PC-3 (cell line): ENCODE results near the gene ANKDD1B. TPM values are rescaled to one million over a fixed set of nuclear protein-coding genes. Genes with fewer than 3 reads are reported as not detected.
A peak's percentile ranks its signal among the peaks of the same experiment; 100 is the strongest.

Experiments
- ATAC-seq: fragments of 200-7000 bp; cut with Tn5 transposase; 2 replicates; pipeline ENCODE4 v1.9.1; 2020; ENCODE audit warnings: mild to moderate bottlenecking, moderate library complexity
- BruUV-seq: library from RNA; stranded (reverse); fragments of 400-500 nt; replicated peaks from 2 replicates; lab custom pipeline; 2021; lab: Mats Ljungman, UMichigan
- CTCF ChIA-PET: fragments of 300-600 bp; sonication (Branson Sonifier 250); formaldehyde crosslinking; loops from one replicate; lab custom pipeline; 2022; ENCODE audit warnings: antibody characterized with exemption; lab: Charles Lee
- POLR2A ChIA-PET: fragments of 300-600 bp; sonication (Branson Sonifier 250); formaldehyde crosslinking; loops from one replicate; lab custom pipeline; 2022; ENCODE audit warnings: antibody characterized with exemption; ENCODE audit not compliant: unreplicated experiment; lab: Charles Lee
- DNase-seq: peaks from one replicate; pipeline ENCODE4 v3.0.0-alpha.2; 2015
- H2AFZ ChIP-seq: fragments of 300-600 bp; sonication (generic); 2 replicates; pipeline ENCODE4 v1.6.0; 2016; ENCODE audit warnings: antibody characterized with exemption, low read length
- H3F3A ChIP-seq: fragments of 300-600 bp; sonication (generic); one replicate; pipeline ENCODE4 v1.6.0; 2017; ENCODE audit warnings: antibody characterized with exemption, low read length, control low read depth, mild to moderate bottlenecking; ENCODE audit not compliant: unreplicated experiment
- H3K27ac ChIP-seq: fragments of 300-600 bp; sonication (generic); 2 replicates; pipeline ENCODE4 v1.5.1; 2016; ENCODE audit warnings: mild to moderate bottlenecking, low read length
- H3K27me3 ChIP-seq: fragments of 300-600 bp; sonication (generic); 2 replicates; pipeline ENCODE4 v1.6.1; 2016; ENCODE audit warnings: low read length, mixed read lengths
- H3K36me3 ChIP-seq: fragments of 300-600 bp; sonication (generic); 2 replicates; pipeline ENCODE4 v1.6.1; 2016; ENCODE audit warnings: low read depth, mixed run types, low read length, mixed read lengths
- H3K4me1 ChIP-seq: fragments of 300-600 bp; sonication (generic); 2 replicates; pipeline ENCODE4 v1.5.1; 2016; ENCODE audit warnings: low read length; ENCODE audit not compliant: insufficient read depth
- H3K4me2 ChIP-seq: fragments of 300-600 bp; sonication (generic); 2 replicates; pipeline ENCODE4 v1.6.0; 2016; ENCODE audit warnings: low read length
- H3K4me3 ChIP-seq: fragments of 300-600 bp; sonication (generic); 2 replicates; pipeline ENCODE4 v1.5.1; 2016; ENCODE audit warnings: mild to moderate bottlenecking, low read length, mixed read lengths
- H3K79me2 ChIP-seq: fragments of 300-600 bp; sonication (generic); 2 replicates; pipeline ENCODE4 v1.6.1; 2017; ENCODE audit warnings: low read length, mixed read lengths
- H3K9ac ChIP-seq: fragments of 300-600 bp; sonication (generic); 2 replicates; pipeline ENCODE4 v1.6.0; 2016; ENCODE audit warnings: mild to moderate bottlenecking, low read length
- H3K9me2 ChIP-seq: fragments of 300-600 bp; sonication (generic); replicated peaks from 2 replicates; pipeline ENCODE4 v1.6.1; 2016; ENCODE audit warnings: mixed run types, low read length, mixed read lengths
- H3K9me3 ChIP-seq: fragments of 300-600 bp; sonication (generic); 2 replicates; pipeline ENCODE4 v1.6.1; 2016; ENCODE audit warnings: low read length, mixed read lengths
- H4K20me1 ChIP-seq: fragments of 300-600 bp; sonication (generic); 2 replicates; pipeline ENCODE4 v1.6.1; 2016; ENCODE audit warnings: low read length, mixed read lengths
- CTCF ChIP-seq: fragments of 300-600 bp; sonication (generic); conservative IDR thresholded peaks from 2 replicates; pipeline ENCODE4 v1.5.1; 2017; ENCODE audit warnings: antibody characterized with exemption, low read depth, mild to moderate bottlenecking, low read length
- EZH2 ChIP-seq: fragments of 300-600 bp; sonication (generic); IDR thresholded peaks from one replicate; pipeline ENCODE4 v1.6.1; 2017; ENCODE audit warnings: antibody characterized with exemption, mild to moderate bottlenecking, low read length; ENCODE audit not compliant: unreplicated experiment
- EZH2phosphoT487 ChIP-seq: fragments of 300-600 bp; sonication (generic); IDR thresholded peaks from 2 replicates; pipeline ENCODE4 v1.6.1; 2018; ENCODE audit warnings: mild to moderate bottlenecking, antibody characterized with exemption, low read length, borderline replicate concordance
- intact Hi-C: fragments of 100-400 bp; cut with micrococcal nuclease; formaldehyde crosslinking; loops from 2 replicates; pipeline ENCODE4 v1.9.0; 2023
- total RNA-seq: library from RNA; depleted of rRNA; stranded (reverse); fragments of >200 nt; gene quantifications from 2 replicates; pipeline ENCODE4 v1.2.3, GENCODE V29; 2014

The ANKDD1B gene
- total RNA-seq, 1 experiment from 2014 or later = 0.04 TPM

DNA sequence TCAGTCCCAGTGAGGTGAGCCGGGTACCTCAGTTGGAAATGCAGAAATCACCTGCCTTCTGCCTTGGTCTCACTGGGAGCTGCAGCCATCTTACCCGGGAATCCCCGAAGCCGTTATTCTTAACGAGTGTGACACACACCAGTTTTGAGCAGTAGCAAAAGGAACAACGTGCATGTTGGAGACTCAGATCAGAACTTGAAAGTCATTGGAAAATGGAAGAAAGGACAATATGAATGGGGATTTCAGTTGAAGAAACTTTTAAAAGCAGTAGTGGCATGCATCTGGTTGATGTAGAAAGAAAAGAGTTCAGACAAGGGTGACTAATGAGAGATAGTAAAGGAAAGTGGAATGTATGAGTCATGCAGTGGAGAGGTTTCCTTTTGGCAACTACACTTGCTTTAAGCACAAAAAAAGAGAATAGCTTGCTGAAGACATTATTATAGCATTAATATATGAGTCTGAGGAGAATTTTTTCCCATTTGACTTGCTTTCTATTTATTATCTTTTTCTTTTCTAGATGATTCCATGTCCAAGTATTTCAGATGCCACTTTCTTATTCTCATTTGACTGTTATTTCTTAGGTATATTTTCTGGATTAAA lies 44.4 kb upstream of the ANKDD1B start:
- Histone ChIP-seq H3K4me2 (peak overlapping the region; percentile 82), H3K4me3 (peak overlapping the region; percentile 39), H3K9ac (peak overlapping the region; percentile 87), H3K4me1 (peaks cover 42% of the 10 kb centered on the region), H3K27me3 (no peaks in the 10 kb centered on the region), H3F3A (peaks cover 5% of the 10 kb centered on the region), H4K20me1 (no peaks in the 10 kb centered on the region), H2AFZ (0 out of 2 replicates have a peak overlapping the region, but pooled peaks have one; percentile 41), H3K27ac (peak overlapping the region; percentile 99), H3K9me2 (no peaks in the 10 kb centered on the region), H3K36me3 (no peaks in the 10 kb centered on the region), H3K9me3 (no peaks in the 10 kb centered on the region), H3K79me2 (0 out of 2 replicates have a peak, but pooled peaks cover 10% of the 10 kb centered on the region)
- DNase-seq = peak; percentile 88
- ChIA-PET POLR2A (interaction anchor here (0.6 kb wide), 1 partner anchor 246 kb away, joined by 3 read pairs; no protein-coding TSS in a partner anchor), CTCF (no interaction called here)
- no peak for TF ChIP-seq EZH2
- no peak for TF ChIP-seq CTCF
- TF ChIP-seq EZH2phosphoT487 = no peak
- intact Hi-C loops = loop anchor here (2.0 to 5.0 kb wide), 2 partner anchors 55 to 56 kb away; partner anchors contain the start of genes CERT1 and POLK
- ATAC-seq = peak; percentile 66
- no TSS peak for BruUV-seq

DNA sequence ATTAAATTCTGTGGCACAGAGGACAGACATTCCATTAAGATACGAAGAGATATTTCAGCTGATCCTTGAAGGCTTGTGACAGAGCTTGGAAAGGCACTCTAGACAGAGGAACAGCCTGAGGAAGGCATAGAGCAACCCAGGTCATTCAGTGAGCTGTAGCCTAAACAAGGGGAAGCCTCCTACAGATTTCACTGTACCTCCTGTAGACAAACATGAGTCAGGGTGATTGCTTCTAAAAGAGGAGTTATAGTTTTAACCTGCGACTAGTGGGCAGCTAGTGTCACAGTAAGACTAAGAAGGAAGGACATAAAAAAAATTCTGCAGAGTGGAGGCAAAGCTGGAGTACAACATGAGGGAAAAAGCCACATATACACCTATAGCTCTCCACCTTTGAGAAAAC lies 43.5 kb upstream of the ANKDD1B start:
- Histone ChIP-seq H3K27ac (peak overlapping the region; percentile 99), H3K4me2 (peak overlapping the region; percentile 82), H3K9me3 (no peaks in the 10 kb centered on the region), H3F3A (peaks cover 5% of the 10 kb centered on the region), H3K4me3 (peak overlapping the region; percentile 39), H3K9ac (peak overlapping the region; percentile 65), H3K36me3 (no peaks in the 10 kb centered on the region), H3K9me2 (no peaks in the 10 kb centered on the region), H4K20me1 (no peaks in the 10 kb centered on the region), H3K79me2 (0 out of 2 replicates have a peak, but pooled peaks cover 10% of the 10 kb centered on the region), H3K4me1 (peaks cover 42% of the 10 kb centered on the region), H2AFZ (no peak overlapping the region), H3K27me3 (no peaks in the 10 kb centered on the region)
- POLR2A ChIA-PET = interaction anchor here (0.5 to 0.6 kb wide), 2 partner anchors 16 to 110 kb away, joined by 7 to 12 read pairs; no protein-coding TSS in a partner anchor
- DNase-seq (peak; percentile 73), ATAC-seq (peak; percentile 71)
- TF ChIP-seq EZH2 = no peak
- no peak for TF ChIP-seq CTCF
- TF ChIP-seq EZH2phosphoT487 = no peak
- BruUV-seq = no TSS peak
- CTCF ChIA-PET = no interaction called here
- intact Hi-C loops = loop anchor here (2.0 to 5.0 kb wide), 2 partner anchors 55 kb away; partner anchors contain the start of genes CERT1 and POLK

DNA sequence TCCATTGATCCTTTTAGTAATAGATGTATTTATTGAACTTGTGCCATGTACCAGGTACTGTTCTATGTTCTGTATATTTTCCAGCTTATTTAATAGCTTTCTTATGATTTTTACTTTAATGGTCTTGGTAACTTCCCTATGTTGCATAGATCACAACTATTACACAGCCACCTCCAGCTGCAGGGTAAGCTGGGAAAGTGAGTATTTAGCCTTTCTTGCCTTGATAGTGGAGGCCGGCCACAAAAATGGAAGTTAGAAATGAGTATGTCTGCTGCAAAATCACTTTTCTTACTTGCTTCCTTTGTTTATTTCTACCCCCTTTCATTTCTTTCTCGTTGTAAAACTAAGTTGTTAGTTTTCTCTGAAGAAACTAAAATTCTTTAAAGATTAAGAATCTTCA lies 43.1 kb upstream of the ANKDD1B start:
- Histone ChIP-seq H3K36me3 (no peaks in the 10 kb centered on the region), H3K9ac (0 out of 2 replicates have a peak overlapping the region, but pooled peaks have one; percentile 7), H3K79me2 (0 out of 2 replicates have a peak, but pooled peaks cover 10% of the 10 kb centered on the region), H3F3A (peaks cover 5% of the 10 kb centered on the region), H2AFZ (no peak overlapping the region), H3K4me3 (peak overlapping the region; percentile 39; the same call in 1 of the 2 replicates), H3K4me1 (peaks cover 42% of the 10 kb centered on the region), H3K9me3 (no peaks in the 10 kb centered on the region), H3K27me3 (no peaks in the 10 kb centered on the region), H3K4me2 (peak overlapping the region; percentile 82), H3K9me2 (no peaks in the 10 kb centered on the region), H3K27ac (peak overlapping the region; percentile 99), H4K20me1 (no peaks in the 10 kb centered on the region)
- TF ChIP-seq EZH2phosphoT487 (no peak), CTCF (no peak), EZH2 (no peak)
- no TSS peak for BruUV-seq
- DNase-seq (no peak), ATAC-seq (no peak)
- intact Hi-C loops = loop anchor here (5.0 kb wide), 1 partner anchor 56 kb away; the partner anchor contains the start of genes CERT1 and POLK
- POLR2A ChIA-PET = interaction anchor here (0.5 to 0.6 kb wide), 2 partner anchors 17 to 111 kb away, joined by 7 to 12 read pairs; no protein-coding TSS in a partner anchor
- CTCF ChIA-PET = no interaction called here
